MM.1S (cell line): Measurements from ENCODE around the gene CENPL.

ENCODE experiments used
- DNase-seq: peaks from one replicate; pipeline ENCODE4 v3.0.0-alpha.2; 2015
- H2AFZ ChIP-seq: fragments of 300-600 bp; sonication (generic); 2 replicates; pipeline ENCODE4 v1.6.0; 2016; ENCODE audit warnings: antibody characterized with exemption, low read length
- H3F3A ChIP-seq: fragments of 300-600 bp; sonication (generic); 2 replicates; pipeline ENCODE4 v1.6.1; 2016; ENCODE audit warnings: mild to moderate bottlenecking, antibody characterized with exemption, low read length, moderate library complexity, mixed read lengths; ENCODE audit not compliant: insufficient read depth
- H3K27ac ChIP-seq: fragments of 300-600 bp; sonication (generic); 2 replicates; pipeline ENCODE4 v1.5.1; 2016; ENCODE audit warnings: mild to moderate bottlenecking, low read length
- H3K27me3 ChIP-seq: fragments of 300-600 bp; sonication (generic); replicated peaks from 2 replicates; pipeline ENCODE4 v1.6.0; 2016; ENCODE audit warnings: low read length; ENCODE audit not compliant: insufficient read depth
- H3K36me3 ChIP-seq: fragments of 300-600 bp; sonication (generic); replicated peaks from 2 replicates; pipeline ENCODE4 v1.6.1; 2016; ENCODE audit warnings: mild to moderate bottlenecking, low read length, mixed read lengths; ENCODE audit not compliant: insufficient read depth
- H3K4me1 ChIP-seq: fragments of 300-600 bp; sonication (generic); 2 replicates; pipeline ENCODE4 v1.6.1; 2016; ENCODE audit warnings: low read length, mixed read lengths
- H3K4me2 ChIP-seq: fragments of 300-600 bp; sonication (generic); 2 replicates; pipeline ENCODE4 v1.6.0; 2016; ENCODE audit warnings: low read depth, low read length
- H3K4me3 ChIP-seq: fragments of 300-600 bp; sonication (generic); 2 replicates; pipeline ENCODE4 v1.5.1; 2016; ENCODE audit warnings: low read length, mixed read lengths
- H3K79me2 ChIP-seq: fragments of 300-600 bp; sonication (generic); 2 replicates; pipeline ENCODE4 v1.6.1; 2016; ENCODE audit warnings: mixed run types, low read length, mixed read lengths
- H3K9ac ChIP-seq: fragments of 300-600 bp; sonication (generic); 2 replicates; pipeline ENCODE4 v1.6.1; 2016; ENCODE audit warnings: low read length, mixed read lengths
- H3K9me2 ChIP-seq: fragments of 300-600 bp; sonication (generic); replicated peaks from 2 replicates; pipeline ENCODE4 v1.6.1; 2016; ENCODE audit warnings: mild to moderate bottlenecking, low read length, mixed read lengths; ENCODE audit not compliant: insufficient read depth
- H3K9me3 ChIP-seq: fragments of 300-600 bp; sonication (generic); replicated peaks from 2 replicates; pipeline ENCODE4 v1.6.1; 2016; ENCODE audit warnings: mild to moderate bottlenecking, low read length, mixed read lengths; ENCODE audit not compliant: insufficient read depth
- H4K20me1 ChIP-seq: fragments of 300-600 bp; sonication (generic); 2 replicates; pipeline ENCODE4 v1.6.1; 2016; ENCODE audit warnings: mild to moderate bottlenecking, low read length, moderate library complexity, mixed read lengths; ENCODE audit not compliant: insufficient read depth
- EZH2 ChIP-seq: fragments of 300-600 bp; sonication (generic); optimal IDR thresholded peaks from 2 replicates; pipeline ENCODE3; 2017; ENCODE audit warnings: low read depth, mild to moderate bottlenecking, antibody characterized with exemption, low read length, mixed read lengths
- EZH2phosphoT487 ChIP-seq: fragments of 300-600 bp; sonication (generic); IDR thresholded peaks from 2 replicates; pipeline ENCODE4 v1.6.1; 2018; ENCODE audit warnings: antibody characterized with exemption, low read length
- TF ChIP-seq, protein P1 (sequence below): fragments of 300-600 bp; sonication (generic); IDR thresholded peaks from 2 replicates; pipeline ENCODE4 v1.5.1; 2016; ENCODE audit warnings: antibody characterized with exemption, low read length, mixed read lengths

CENPL gene

DNA sequence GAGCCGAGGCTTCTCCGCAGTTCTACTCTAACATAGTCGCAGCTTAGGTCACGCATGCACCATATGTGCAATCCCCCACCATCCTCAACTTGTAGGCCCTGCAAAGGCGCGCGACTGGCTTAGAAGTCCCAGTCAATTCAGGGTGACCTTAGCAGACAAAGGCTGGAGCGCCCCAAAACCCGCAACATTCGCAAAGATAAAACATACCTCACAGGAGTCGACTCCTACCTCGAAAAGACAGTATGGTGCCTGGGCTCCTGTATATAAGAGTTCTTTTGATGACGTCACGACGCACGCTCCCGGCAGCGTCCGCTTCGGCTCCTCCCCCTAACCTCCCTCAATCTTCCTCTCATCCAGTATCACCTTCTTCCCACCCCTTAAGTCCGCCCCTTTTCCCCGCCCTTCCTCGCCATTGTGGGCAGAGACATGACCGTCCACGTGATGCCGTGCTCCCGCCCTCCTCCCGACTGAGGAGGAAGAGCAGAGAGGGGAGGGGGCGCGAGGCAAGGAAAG is 43.1 kb upstream of the CENPL start, which contains the start of gene GAS5:
GAS5 (minus strand) TSS at position 237 of the 513 bp plus-strand sequence.
- Histone ChIP-seq H3K4me3 (peak within 1 kb of the TSS; percentile 90), H3K4me2 (peak within 1 kb of the TSS; percentile 77), H3K79me2 (peaks cover 38% of the 10 kb centered on the region), H3K27me3 (no peaks in the 10 kb centered on the region), H4K20me1 (peaks cover 41% of the 10 kb centered on the region), H3K9me2 (no peaks in the 10 kb centered on the region), H3K9me3 (no peaks in the 10 kb centered on the region), H3K9ac (peak within 1 kb of the TSS; percentile 83), H2AFZ (peak within 1 kb of the TSS; percentile 97), H3K4me1 (peaks cover 43% of the 10 kb centered on the region), H3K27ac (peak within 1 kb of the TSS; percentile 86), H3F3A (peaks cover 59% of the 10 kb centered on the region), H3K36me3 (peaks cover 31% of the 10 kb centered on the region)
- TF ChIP-seq, protein P1, sequence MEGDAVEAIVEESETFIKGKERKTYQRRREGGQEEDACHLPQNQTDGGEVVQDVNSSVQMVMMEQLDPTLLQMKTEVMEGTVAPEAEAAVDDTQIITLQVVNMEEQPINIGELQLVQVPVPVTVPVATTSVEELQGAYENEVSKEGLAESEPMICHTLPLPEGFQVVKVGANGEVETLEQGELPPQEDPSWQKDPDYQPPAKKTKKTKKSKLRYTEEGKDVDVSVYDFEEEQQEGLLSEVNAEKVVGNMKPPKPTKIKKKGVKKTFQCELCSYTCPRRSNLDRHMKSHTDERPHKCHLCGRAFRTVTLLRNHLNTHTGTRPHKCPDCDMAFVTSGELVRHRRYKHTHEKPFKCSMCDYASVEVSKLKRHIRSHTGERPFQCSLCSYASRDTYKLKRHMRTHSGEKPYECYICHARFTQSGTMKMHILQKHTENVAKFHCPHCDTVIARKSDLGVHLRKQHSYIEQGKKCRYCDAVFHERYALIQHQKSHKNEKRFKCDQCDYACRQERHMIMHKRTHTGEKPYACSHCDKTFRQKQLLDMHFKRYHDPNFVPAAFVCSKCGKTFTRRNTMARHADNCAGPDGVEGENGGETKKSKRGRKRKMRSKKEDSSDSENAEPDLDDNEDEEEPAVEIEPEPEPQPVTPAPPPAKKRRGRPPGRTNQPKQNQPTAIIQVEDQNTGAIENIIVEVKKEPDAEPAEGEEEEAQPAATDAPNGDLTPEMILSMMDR = no peak
- TF ChIP-seq EZH2 (no peak), EZH2phosphoT487 (no peak)
- peak; percentile 100 for DNase-seq

DNA sequence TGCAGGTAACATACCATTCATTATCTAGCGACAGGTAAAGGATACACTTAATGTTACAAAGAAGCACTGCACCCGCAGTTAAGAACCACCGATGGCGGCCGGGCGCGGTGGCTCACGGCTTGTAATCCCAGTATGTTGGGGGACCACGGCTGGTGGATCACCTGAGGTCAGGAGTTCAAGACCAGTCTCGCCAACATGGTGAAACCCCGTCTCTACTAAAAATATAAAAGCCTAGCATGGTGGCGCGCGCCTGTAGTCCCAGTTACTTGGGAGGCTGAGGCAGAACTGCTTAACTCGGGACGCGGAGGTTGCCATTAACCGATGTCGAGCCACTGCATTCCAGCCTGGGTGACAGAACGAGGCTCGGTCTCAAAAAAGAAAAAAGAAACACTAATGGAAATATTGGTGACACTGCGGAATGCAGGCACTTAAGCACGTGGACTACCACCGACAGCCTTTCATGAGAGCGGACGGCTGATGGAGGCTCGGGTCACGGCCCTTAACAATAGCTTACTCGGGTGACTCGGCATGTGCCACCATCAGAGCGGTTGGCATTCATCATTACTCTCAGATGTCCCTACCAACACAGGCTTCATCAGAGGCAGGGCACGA is 42.6 kb upstream of the CENPL start:
- H3K9me2 ChIP-seq = no peaks in the 10 kb centered on the region
- no peak for DNase-seq

DNA sequence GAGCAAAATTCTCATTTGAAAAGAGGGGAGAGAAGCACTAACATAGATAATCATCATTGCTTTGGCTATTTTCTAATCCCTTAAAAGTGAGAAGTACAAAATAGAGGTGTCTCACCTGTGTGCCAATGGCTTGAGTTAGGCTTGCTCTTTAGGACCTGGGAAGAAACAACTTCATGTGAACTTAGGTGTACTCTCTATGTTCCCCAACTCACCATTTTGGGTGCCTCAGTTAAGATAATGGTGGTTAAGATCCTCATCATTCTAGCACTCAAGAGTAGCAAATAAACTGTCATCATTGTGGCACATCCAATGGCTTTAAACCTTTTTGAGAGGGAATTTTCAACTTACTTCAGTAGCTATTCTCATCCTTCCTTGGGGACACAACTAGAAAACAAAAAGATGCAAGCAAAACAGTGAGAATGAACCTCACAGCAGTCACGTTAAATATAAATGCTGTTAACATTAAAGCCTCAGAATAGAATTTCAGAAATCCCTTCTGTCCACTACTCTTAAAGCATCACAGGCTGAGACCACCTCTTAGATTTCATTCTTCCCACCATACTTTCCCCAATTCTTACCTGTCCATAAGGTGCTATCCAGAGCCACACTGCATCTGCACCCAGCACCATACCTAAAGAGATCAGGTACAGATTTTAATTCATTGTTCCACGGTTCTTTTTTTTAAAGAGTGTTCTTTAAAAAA is 41.9 kb upstream of the CENPL start:
- no peaks in the 10 kb centered on the region for H3K27me3 ChIP-seq
- no peak overlapping the region for H2AFZ ChIP-seq
- H3K4me3 ChIP-seq = peak overlapping the region; percentile 90
- peaks cover 38% of the 10 kb centered on the region for H3K79me2 ChIP-seq
- H3K36me3 ChIP-seq = peaks cover 31% of the 10 kb centered on the region
- no peaks in the 10 kb centered on the region for H3K9me3 ChIP-seq
- H3K4me2 ChIP-seq = peak overlapping the region; percentile 77
- H3K4me1 ChIP-seq = peaks cover 43% of the 10 kb centered on the region
- peak overlapping the region; percentile 83 for H3K9ac ChIP-seq
- peak overlapping the region; percentile 86; the same call in 1 of the 2 replicates for H3K27ac ChIP-seq
- no peak for TF ChIP-seq EZH2phosphoT487
- TF ChIP-seq EZH2 = no peak
- TF ChIP-seq, protein P1 = no peak
- peaks cover 70% of the 10 kb centered on the region for H3F3A ChIP-seq
- H3K9me2 ChIP-seq = no peaks in the 10 kb centered on the region
- no peak for DNase-seq
- H4K20me1 ChIP-seq = peaks cover 44% of the 10 kb centered on the region

More for the DNA sequence above, 42.6 kb upstream of the CENPL start:
- H3K9me3 ChIP-seq = no peaks in the 10 kb centered on the region
- peaks cover 44% of the 10 kb centered on the region for H4K20me1 ChIP-seq
- no peaks in the 10 kb centered on the region for H3K27me3 ChIP-seq
- peak overlapping the region; percentile 83 for H3K9ac ChIP-seq
- H3K4me2 ChIP-seq = peak overlapping the region; percentile 77
- peak overlapping the region; percentile 86 for H3K27ac ChIP-seq
- H2AFZ ChIP-seq = no peak overlapping the region; the same call in 1 of the 2 replicates
- H3K4me1 ChIP-seq = peaks cover 43% of the 10 kb centered on the region
- peaks cover 38% of the 10 kb centered on the region for H3K79me2 ChIP-seq
- H3K36me3 ChIP-seq = peaks cover 31% of the 10 kb centered on the region
- peaks cover 64% of the 10 kb centered on the region for H3F3A ChIP-seq
- TF ChIP-seq EZH2phosphoT487 (no peak), EZH2 (no peak)
- TF ChIP-seq, protein P1 = no peak
- peak overlapping the region; percentile 90 for H3K4me3 ChIP-seq
